Panc1 (cell line): ENCODE results near the gene NGF. TPM values are rescaled to one million over a fixed set of nuclear protein-coding genes. Genes with fewer than 3 reads are reported as not detected.

ENCODE experiments used
- ATAC-seq: fragments of 200-7000 bp; cut with Tn5 transposase; 2 replicates; pipeline ENCODE4 v1.9.1; 2020; ENCODE audit warnings: mild to moderate bottlenecking, moderate library complexity
- BruUV-seq: library from RNA; stranded (reverse); fragments of 400-500 nt; replicated peaks from 2 replicates; lab custom pipeline; 2021; lab: Mats Ljungman, UMichigan
- CTCF ChIA-PET: fragments of 300-600 bp; sonication (Branson Sonifier 250); formaldehyde crosslinking; loops from one replicate; lab custom pipeline; 2022; ENCODE audit warnings: antibody characterized with exemption; lab: Charles Lee
- POLR2A ChIA-PET: fragments of 300-600 bp; sonication (Branson Sonifier 250); formaldehyde crosslinking; loops from one replicate; lab custom pipeline; 2022; ENCODE audit warnings: antibody characterized with exemption; lab: Charles Lee
- DNase-seq: peaks from one replicate; pipeline ENCODE4 v3.0.0-alpha.2; 2010; ENCODE audit warnings: low read depth, low spot score
- H3K27ac ChIP-seq: 2 replicates; pipeline ENCODE4 v1.5.1; 2011; ENCODE audit warnings: mild to moderate bottlenecking, low read length, inconsistent platforms
- H3K27me3 ChIP-seq: fragments of 200-500 bp; sonication (Bioruptor generic); 2 replicates; pipeline ENCODE4 v1.6.0; 2014; ENCODE audit warnings: low read length, inconsistent platforms; ENCODE audit not compliant: control insufficient read depth, insufficient read depth
- H3K36me3 ChIP-seq: fragments of 200-500 bp; sonication (Bioruptor generic); 2 replicates; pipeline ENCODE4 v1.5.1; 2014; ENCODE audit warnings: inconsistent platforms, mild to moderate bottlenecking, low read length, moderate library complexity; ENCODE audit not compliant: control insufficient read depth, insufficient read depth
- H3K4me1 ChIP-seq: 2 replicates; pipeline ENCODE4 v1.5.1; 2011; ENCODE audit warnings: inconsistent platforms, mild to moderate bottlenecking, low read length, moderate library complexity; ENCODE audit not compliant: control insufficient read depth, insufficient read depth
- H3K4me3 ChIP-seq, 2 experiments: 2 replicates each; pipeline ENCODE4 v1.5.1; 2011 to 2012; ENCODE audit warnings: low read depth in 2 of 2, low read length in 2 of 2, mild to moderate bottlenecking in 2 of 2, inconsistent platforms in 1 of 2, moderate library complexity in 1 of 2
- H3K9me3 ChIP-seq: fragments of 200-500 bp; sonication (Bioruptor generic); 2 replicates; pipeline ENCODE4 v1.5.1; 2014; ENCODE audit warnings: low read depth, mild to moderate bottlenecking, inconsistent platforms, low read length, moderate library complexity; ENCODE audit not compliant: control insufficient read depth, insufficient read depth
- CTCF ChIP-seq: fragments of 450-650 bp; IDR thresholded peaks from 2 replicates; pipeline ENCODE4 v1.5.1; 2017; ENCODE audit warnings: mild to moderate bottlenecking
- POLR2AphosphoS5 ChIP-seq: IDR thresholded peaks from 2 replicates; pipeline ENCODE4 v1.6.1; 2012; ENCODE audit warnings: mild to moderate bottlenecking, low read depth, low read length, moderate library complexity
- REST ChIP-seq, 2 experiments: IDR thresholded peaks; 2 replicates each; pipeline ENCODE4 v1.6.1; 2011 to 2012; ENCODE audit warnings: low read depth in 2 of 2, control low read depth in 1 of 2, low read length in 1 of 2, mild to moderate bottlenecking in 1 of 2, moderate library complexity in 1 of 2; ENCODE audit not compliant: insufficient read depth in 1 of 2
- SIN3A ChIP-seq: IDR thresholded peaks from 2 replicates; pipeline ENCODE4 v1.6.1; 2012; ENCODE audit warnings: low read depth, mild to moderate bottlenecking, low read length, moderate library complexity, borderline replicate concordance; ENCODE audit not compliant: insufficient read depth
- TCF7L2 ChIP-seq: IDR thresholded peaks from 2 replicates; pipeline ENCODE4 v1.6.1; 2011; ENCODE audit warnings: mild to moderate bottlenecking, low read depth, low read length, inconsistent platforms
- in situ Hi-C: cut with HindIII; loops from 2 replicates; pipeline ENCODE4 v1.10.0; 2016; ENCODE audit warnings: low sequenced_read_pairs, low pct_unique_long_range_greater_than_20kb
- intact Hi-C: fragments of 100-400 bp; cut with micrococcal nuclease; formaldehyde crosslinking; loops from one replicate; pipeline ENCODE4 v1.10.0; 2022; ENCODE audit not compliant: unreplicated experiment
- total RNA-seq: library from RNA; stranded (reverse); gene quantifications from one replicate; pipeline ENCODE4 v1.2.1, GENCODE V29; 2021; ENCODE audit not compliant: unreplicated experiment

NGF gene
- total RNA-seq, 1 experiment from 2014 or later, result not detected

GRCh38 chr1:115347282-115347681, 9.2 kb upstream of the NGF start:
- ChIA-PET POLR2A (no interaction called here), CTCF (no interaction called here)
- ATAC-seq (no peak), DNase-seq (no peak)
- H3K4me3 ChIP-seq, result no peak overlapping the region
- no peaks in the 10 kb centered on the region for H3K9me3 ChIP-seq
- TF ChIP-seq SIN3A, result no peak
- no peak for TF ChIP-seq REST (IDR thresholded peaks at IDR 0.05; ENCODE audit: insufficient read depth in 1 of 2, low read depth in 2 of 2, low read length in 1 of 2)
- no peak for TF ChIP-seq TCF7L2
- no peak for TF ChIP-seq CTCF
- no peak for TF ChIP-seq POLR2AphosphoS5
- in situ Hi-C loops, result no loop called here
- H3K36me3 ChIP-seq, result no peaks in the 10 kb centered on the region
- BruUV-seq, result no TSS peak
- no peak overlapping the region for H3K27ac ChIP-seq
- no peaks in the 10 kb centered on the region for H3K4me1 ChIP-seq
- H3K27me3 ChIP-seq, result no peaks in the 10 kb centered on the region
- intact Hi-C loops, result no loop called here

DNA sequence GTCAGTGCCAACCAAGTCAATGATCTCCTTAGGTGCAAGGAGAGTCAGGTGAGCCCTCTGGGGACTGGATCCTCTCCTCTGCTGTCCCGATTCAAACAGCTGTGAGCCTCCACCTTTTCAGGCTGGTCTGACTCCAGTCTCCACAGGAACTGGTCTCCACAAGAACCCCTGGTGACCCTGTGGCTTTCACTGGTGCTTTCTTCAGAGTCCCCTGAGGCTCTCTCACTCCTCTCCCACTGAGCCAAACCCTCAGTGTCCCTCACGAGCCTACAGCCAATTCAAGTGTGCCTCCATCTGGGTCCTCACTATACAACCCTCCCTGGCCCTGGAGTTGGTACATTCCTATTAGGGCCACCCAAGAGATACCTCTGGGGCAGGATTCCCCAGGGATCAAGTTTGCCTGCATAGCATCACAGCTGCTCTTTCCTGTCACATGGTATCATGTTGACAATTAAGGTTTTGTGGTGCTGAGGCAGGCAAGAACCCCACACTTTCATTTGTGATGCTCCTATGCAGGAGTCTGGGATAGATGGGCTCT, 5.2 kb upstream of the NGF start:
- intact Hi-C loops, result no loop called here
- ChIA-PET CTCF (no interaction called here), POLR2A (no interaction called here)
- Histone ChIP-seq H3K27me3 (no peaks in the 10 kb centered on the region; the same call in 1 of the 2 replicates), H3K4me1 (no peaks in the 10 kb centered on the region), H3K9me3 (no peaks in the 10 kb centered on the region), H3K4me3 (no peak overlapping the region), H3K36me3 (no peaks in the 10 kb centered on the region), H3K27ac (no peak overlapping the region)
- ATAC-seq (no peak), DNase-seq (no peak)
- in situ Hi-C loops, result no loop called here
- no peak for TF ChIP-seq REST (IDR thresholded peaks at IDR 0.05; ENCODE audit: insufficient read depth in 1 of 2, low read depth in 2 of 2, low read length in 1 of 2)
- no peak for TF ChIP-seq CTCF
- no peak for TF ChIP-seq POLR2AphosphoS5
- TF ChIP-seq TCF7L2, result no peak
- TF ChIP-seq SIN3A, result no peak
- no TSS peak for BruUV-seq
